Choroid plexus epithelial cell (primary cell): ENCODE results near the gene TCF7L2.
"Not testable (repeated sequence)": the region's sequence is repeated elsewhere in the genome, so short reads cannot be mapped to it uniquely, and the experiment has no call there.

Experiments used
- DNase-seq: peaks from one replicate; pipeline ENCODE4 v3.0.0-alpha.2; 2010; ENCODE audit warnings: low read depth
- H3K4me3 ChIP-seq: 2 replicates; pipeline ENCODE4 v1.5.1; 2011; ENCODE audit warnings: low read depth, mild to moderate bottlenecking, control low read depth, low read length, moderate library complexity
- TF ChIP-seq, protein P1 (sequence below): conservative IDR thresholded peaks from 2 replicates; pipeline ENCODE4 v1.5.1; 2011; ENCODE audit warnings: low read depth, mild to moderate bottlenecking, control low read depth, inconsistent platforms, low read length, moderate library complexity

Gene TCF7L2

DNA sequence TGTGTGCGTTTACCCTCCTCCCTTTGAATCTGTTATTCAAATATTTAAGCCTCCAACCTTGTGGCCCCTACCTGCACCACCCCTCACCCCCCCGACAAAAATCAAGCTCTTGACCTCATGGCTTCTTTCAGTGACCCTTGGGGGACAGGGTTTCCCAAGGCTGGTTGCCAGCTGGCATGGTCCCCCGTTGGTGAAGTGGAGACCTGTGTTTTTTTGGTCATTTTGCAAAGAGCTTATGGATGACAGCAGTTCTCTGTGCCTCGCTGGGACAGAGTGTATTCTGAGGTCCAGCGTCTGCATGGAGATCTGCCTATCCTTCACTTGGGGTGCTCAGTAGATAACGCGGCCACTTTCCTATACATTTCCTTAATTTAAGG is 111.0 kb downstream of the TCF7L2 start:
- H3K4me3 ChIP-seq, result no peak overlapping the region
- TF ChIP-seq, protein P1, sequence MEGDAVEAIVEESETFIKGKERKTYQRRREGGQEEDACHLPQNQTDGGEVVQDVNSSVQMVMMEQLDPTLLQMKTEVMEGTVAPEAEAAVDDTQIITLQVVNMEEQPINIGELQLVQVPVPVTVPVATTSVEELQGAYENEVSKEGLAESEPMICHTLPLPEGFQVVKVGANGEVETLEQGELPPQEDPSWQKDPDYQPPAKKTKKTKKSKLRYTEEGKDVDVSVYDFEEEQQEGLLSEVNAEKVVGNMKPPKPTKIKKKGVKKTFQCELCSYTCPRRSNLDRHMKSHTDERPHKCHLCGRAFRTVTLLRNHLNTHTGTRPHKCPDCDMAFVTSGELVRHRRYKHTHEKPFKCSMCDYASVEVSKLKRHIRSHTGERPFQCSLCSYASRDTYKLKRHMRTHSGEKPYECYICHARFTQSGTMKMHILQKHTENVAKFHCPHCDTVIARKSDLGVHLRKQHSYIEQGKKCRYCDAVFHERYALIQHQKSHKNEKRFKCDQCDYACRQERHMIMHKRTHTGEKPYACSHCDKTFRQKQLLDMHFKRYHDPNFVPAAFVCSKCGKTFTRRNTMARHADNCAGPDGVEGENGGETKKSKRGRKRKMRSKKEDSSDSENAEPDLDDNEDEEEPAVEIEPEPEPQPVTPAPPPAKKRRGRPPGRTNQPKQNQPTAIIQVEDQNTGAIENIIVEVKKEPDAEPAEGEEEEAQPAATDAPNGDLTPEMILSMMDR, result no peak
- no peak for DNase-seq

DNA sequence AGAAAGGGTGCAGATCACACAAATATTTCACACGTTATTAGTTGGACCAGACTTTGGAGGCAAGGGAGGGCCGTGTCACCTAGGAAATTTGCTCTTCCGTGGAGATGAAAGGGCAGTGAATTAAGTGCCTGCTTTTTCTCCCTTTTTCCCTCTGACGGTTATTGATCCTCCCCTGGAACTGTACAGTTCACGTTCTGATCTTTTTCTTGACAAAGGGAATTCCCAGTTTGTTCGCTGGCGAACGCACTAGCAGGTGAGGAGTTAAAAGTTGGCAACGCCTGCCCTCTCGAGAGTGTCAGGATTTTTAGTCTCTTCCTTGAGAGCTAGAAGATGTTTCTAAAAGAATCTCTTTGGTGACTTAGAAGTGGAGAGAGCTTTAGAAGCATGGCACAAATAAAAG is 111.5 kb downstream of the TCF7L2 start:
- DNase-seq, result no peak
- TF ChIP-seq, protein P1, result no peak
- H3K4me3 ChIP-seq, result no peak overlapping the region

DNA sequence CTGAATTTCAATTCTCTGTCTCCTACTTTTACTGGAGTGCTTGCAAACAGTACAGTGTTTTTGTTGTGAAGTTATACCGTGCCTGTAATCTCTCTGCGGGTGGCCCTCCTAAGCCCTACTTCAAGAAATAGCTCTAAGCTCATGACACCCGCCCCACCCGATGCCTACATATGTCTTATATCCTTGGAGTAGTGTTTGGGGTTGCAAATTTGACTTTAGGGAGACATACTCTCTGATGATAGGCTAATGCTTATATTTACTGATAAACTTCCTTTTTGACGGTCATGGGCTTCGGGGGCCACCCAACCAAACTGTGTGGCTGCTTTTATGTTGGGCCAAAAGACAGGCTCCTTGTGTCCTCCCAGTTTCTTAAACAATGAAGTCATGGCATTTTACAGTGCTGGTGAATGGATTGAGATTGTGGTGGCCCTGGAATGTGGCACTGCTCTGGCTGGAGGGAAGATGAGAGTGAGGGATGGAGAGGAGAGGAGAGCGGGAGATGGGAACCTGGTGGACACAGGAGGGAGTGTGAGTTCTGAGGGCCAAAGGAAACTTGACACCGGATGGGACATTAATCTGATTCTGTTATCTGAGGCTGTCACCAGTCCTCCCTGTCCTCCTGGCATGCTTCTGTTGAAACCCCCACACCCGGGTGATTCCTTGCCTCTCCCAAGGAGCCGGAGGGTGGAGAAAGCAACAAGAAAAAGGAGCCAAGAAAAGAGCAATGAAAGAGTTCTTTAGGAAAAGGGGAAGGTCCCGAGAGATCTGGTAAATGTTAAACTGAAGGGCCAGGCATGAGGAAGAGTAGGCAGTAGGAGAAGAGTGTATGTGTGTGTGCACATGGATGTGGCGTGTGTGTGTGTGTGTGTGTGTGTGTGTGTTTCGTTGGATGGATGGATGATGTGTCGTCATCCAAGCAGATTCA is 113.3 kb downstream of the TCF7L2 start:
- DNase-seq, result no peak
- H3K4me3 ChIP-seq, result no peak overlapping the region
- TF ChIP-seq, protein P1, result peak; percentile 22

DNA sequence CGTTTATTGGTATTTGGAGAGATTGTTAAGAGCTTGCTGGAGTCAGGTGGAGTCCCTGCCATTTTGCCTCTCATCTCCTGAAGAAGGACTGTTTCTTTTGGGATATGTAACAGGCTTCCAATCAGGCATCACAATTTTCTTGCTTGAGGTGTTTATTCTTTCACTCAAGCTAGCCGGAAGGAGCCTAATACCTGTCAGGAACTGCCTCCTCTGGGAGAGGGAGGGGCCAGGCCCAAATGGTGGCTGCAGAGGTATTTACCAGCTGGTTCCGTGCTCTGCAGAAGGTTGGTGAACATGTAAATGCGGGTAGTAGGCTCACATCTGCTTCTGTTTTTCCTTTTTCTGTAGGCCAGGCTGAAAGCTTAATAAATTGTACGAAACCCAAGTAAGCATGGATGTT is 114.0 kb downstream of the TCF7L2 start:
- TF ChIP-seq, protein P1, result no peak
- no peak for DNase-seq
- H3K4me3 ChIP-seq, result no peak overlapping the region

DNA sequence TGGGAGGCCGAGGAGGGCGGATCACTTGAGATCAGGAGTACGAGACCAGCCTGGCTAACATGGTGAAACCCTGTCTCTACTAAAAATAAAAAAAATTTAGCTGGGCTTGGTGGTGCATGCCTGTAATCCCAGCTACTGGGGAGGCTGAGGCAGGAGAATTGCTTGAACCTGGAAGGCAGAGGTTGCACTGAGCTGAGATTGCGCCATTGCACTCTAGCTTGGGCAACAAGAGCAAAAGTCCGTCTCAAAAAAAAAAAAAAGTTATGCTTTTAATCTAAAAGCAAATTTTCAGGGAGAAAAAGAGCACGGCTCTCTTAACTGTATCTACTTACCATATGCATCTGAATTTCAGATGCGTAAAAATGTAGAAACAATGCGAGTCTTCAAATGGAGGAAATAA is 116.1 kb downstream of the TCF7L2 start:
- DNase-seq, H3K4me3 ChIP-seq: not testable (repeated sequence)

DNA sequence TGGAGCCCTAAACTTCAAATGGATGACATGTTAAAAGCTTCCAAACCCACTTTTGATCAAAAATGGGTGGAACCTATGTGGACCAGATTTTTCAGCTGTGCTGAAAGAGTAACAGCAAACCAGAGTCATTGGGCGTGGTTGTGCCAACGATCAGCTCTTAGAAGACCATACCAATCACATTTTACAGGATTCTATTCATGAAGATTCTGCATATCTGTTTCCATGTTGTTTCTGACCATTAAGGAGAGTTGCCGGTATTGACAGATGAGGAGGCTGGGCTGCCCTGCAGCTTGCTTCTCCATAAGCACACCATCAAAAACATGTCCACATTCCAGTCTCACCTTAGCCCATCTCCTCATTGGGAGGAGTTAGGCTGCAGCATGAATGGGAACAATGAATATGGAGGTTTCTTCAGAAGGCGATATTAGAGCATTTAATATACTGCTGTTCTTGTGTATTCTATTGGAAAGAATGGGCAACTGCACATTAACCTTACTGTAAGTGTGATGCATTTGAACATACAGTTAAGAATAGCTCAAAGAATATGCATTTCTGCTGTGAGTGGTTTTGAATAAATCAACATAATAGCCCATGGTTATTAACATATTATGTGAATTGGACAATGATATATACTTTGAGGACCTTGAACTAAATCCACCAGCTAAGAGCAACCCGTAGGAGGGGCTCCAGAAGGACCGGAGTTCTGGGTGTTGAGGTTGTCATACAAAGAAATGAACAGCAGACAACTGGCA is 116.7 kb downstream of the TCF7L2 start:
- no peak overlapping the region for H3K4me3 ChIP-seq
- DNase-seq, result no peak
- TF ChIP-seq, protein P1, result no peak

DNA sequence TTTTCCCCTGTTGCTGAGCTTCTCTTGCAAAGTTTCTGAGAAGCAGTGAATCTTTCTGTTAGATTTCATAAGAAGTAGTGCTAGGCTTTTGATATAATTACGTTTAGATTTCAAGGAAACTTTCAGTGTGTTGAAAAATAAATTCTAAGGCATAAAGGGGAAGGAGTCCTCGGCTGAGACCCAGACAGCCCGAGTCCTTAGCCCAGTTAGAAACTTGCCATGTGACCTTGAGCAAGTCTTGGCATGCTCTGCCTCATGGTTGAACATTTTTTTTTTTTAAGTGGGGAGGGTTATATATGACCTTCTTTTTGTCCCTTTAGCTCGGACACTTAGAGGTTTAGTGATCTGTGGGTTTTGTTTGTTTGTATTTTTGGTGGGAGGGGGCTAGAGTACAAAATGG is 117.5 kb downstream of the TCF7L2 start:
- no peak for DNase-seq

More for the DNA sequence above, 117.5 kb downstream of the TCF7L2 start:
- no peak overlapping the region for H3K4me3 ChIP-seq
- TF ChIP-seq, protein P1, result no peak
